Esophagus squamous epithelium (tissue), 4 donors: ENCODE data around the gene TMEM86A.

Experiments used
- POLR2A ChIP-seq, 4 donors: fragments of 450-650 bp; IDR thresholded peaks; one replicate each; pipeline ENCODE4 v1.6.1; 2017; ENCODE audit warnings: antibody characterized with exemption in 4 of 4, mild to moderate bottlenecking in 4 of 4, moderate library complexity in 3 of 4
- TF ChIP-seq, protein P1 (sequence below), 6 experiments: fragments of 450-650 bp in 4 of 6; fragments of 200-600 bp in 2 of 6; sonication (generic) in 2 of 6; IDR thresholded peaks; one replicate each; pipeline ENCODE4 v1.5.1; 2016 to 2019; ENCODE audit warnings: antibody characterized with exemption in 6 of 6, mild to moderate bottlenecking in 4 of 6, moderate library complexity in 4 of 6

DNA sequence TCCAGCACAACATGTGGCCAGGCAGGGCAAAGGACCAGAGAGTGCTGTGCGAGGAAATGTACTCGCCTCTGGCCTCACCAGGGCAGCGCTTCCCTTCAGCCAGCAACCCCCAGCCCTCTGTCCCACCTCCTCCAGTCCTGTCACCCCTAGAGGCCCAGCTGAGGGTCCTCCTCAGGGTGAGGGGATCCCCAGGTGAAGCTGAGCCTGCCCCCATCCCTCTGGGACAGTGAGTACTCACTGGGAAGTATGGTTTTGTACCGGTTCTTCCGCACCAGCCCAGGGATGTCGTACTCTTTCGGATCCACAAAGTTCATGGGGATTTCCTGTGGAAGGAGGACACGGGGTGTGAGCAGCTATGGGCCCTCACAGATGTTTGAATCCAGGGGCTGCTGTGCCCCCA, 39.1 kb downstream of the TMEM86A start:
- TF ChIP-seq, protein P1, sequence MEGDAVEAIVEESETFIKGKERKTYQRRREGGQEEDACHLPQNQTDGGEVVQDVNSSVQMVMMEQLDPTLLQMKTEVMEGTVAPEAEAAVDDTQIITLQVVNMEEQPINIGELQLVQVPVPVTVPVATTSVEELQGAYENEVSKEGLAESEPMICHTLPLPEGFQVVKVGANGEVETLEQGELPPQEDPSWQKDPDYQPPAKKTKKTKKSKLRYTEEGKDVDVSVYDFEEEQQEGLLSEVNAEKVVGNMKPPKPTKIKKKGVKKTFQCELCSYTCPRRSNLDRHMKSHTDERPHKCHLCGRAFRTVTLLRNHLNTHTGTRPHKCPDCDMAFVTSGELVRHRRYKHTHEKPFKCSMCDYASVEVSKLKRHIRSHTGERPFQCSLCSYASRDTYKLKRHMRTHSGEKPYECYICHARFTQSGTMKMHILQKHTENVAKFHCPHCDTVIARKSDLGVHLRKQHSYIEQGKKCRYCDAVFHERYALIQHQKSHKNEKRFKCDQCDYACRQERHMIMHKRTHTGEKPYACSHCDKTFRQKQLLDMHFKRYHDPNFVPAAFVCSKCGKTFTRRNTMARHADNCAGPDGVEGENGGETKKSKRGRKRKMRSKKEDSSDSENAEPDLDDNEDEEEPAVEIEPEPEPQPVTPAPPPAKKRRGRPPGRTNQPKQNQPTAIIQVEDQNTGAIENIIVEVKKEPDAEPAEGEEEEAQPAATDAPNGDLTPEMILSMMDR (IDR thresholded peaks at IDR 0.05): no peak
- no peak for TF ChIP-seq POLR2A (IDR thresholded peaks at IDR 0.05)
